HG03025 (cell line): ENCODE data around the gene STK39.

ENCODE experiments used
- ATAC-seq: cut with Tn5 transposase; IDR thresholded peaks from one replicate; pipeline ENCODE4 v1.9.1; 2021; ENCODE audit warnings: mild to moderate bottlenecking, moderate library complexity; ENCODE audit not compliant: unreplicated experiment, low FRiP score

STK39 gene

DNA sequence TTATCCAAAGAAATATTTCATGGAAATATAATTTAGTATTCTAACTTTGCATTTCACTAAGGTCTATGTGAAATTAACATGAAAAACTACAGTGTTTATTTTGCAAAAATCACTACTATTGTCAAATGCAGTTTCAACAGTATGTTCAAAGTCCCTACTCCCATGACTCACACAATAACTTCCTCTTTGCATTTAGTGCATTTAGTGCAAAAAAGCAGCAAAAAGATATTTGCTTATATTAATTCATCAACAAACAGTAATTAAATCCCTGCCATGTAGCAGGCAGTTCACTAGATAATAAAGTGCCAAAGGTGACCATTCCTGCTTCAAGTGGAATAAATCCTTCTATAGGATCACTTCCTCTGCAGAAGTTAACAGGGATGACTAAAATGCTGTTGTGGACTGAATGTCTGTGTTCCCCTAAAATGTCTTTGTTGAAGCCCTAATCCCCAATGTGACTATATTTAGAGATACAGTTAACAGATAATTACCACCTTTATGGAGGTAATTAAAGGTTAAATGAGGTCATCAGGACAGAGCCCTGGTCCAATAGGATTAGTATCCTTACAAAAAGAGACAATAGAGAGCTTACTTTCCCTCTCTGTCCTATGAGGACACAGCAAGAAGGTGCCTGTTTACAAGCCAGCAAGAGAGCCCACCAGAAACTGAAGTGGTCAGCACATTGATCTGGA lies 61.7 kb downstream of the STK39 start:
- ATAC-seq = no peak

DNA sequence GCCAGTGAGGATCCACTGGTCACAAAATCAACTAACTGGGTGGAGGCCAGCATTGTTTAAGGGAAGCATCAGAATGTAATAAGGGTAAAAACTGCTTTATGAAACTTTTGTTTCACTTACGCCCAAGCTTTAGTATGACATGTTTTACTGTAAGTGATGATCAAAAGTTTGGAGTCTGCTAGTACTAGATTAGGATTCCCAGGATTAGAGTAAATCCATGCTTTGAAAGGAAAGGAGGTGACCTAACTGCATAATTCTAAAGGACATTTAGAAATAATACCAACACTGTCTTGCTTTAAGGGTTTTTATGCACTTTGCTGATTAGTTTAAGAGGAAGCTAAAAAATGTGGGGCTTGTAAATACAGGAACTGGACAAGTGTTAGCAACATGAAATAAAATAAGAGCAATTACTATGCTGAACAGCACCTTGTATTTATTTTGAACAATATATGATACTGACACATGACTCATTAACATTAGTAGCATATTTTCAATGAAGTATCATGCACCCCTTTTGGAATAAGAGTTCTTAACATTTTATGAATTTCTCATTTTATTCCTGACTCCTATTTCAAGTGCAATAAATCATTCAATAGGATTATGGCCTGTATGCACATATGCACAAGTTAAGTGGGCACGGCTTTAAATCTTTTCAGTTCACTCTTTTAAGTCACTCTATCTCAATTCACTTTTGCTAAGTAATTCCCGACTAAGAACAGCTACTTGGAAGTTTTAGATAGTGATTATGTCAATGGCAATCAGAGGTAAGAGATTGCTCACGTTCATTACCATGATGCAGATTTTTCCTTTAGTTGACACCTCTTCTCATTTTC lies 62.5 kb downstream of the STK39 start:
- no peak for ATAC-seq

DNA sequence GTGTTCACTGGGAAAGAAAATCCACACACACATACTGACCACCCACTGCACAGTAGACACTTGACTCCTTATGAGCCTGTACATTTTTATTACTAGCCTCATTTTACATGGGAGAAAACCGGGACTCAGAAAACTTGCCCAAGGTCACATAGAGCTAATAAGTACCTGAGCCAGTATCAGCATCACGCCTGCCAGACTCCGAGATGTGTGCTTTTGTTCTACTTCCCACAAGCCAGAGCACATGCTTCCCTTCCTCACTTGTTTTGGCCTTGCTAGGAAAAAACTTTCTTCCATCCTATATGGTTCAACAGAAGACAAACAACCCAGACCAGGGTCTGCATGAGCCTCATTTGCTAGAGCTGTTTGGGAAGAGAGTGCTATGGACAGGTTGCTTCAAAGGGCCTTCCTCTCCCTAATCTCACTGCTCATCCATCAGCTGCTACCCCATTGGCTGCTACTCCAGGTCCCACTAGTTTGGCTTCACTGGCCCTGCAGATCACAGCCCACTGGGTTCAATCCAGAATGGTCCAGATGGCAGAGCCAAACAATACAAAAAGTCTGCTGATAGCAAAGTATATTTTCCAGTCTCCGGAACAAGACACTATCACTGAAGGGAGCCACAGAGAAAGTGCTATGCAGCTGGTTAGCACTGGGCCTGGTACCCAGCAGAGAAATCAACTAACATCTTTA lies 63.9 kb downstream of the STK39 start:
- ATAC-seq = no peak

DNA sequence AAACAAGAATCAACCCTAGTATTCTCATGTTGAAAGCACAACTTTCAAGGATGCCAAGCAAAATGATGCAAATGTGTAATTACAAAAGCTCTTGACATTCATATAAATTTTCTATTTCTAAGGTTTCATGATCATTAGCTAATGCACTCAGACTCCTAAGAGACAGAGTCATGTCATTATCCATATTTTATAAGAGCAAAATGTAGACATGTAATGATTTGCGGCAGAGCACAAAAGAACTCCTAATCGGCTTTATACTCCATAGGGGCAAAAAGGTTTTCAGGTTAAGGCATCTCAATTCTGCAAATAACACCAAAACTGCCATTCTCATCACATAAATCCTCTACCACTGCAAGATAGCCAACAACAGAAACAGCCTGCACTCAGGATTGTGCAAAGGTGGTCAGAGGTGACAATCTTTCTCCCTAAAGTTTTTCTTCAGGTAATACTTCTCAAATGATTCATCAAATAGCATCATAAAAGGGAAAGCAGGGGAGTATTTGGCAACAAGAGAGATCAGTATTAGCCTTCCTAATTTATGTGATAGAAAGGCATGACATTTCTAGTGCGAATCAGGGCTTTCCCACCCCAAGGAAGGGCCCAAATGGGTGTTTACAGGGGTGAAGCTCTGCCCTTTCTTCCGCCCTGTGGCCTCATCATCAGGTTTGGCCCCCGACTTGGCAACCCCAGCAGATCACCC lies 64.7 kb downstream of the STK39 start:
- no peak for ATAC-seq

DNA sequence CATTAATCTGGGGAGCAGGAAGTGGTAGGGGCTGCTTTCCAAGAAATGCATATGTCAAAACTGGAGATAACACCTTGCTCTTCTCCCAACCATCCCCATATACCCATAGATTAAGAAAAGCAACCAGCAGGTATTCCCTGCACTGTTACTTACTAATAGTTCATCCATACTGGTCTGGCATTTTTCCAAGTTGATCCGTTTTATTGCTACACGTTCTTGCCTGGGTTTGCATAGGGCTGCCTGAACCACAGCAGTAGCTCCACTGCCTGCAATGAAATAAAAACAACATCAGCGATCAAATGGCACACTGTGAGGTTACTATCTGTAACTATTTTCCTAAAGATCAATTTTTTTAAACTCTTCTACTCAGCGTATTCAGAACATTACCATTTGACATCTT lies 65.6 kb downstream of the STK39 start:
- no peak for ATAC-seq

DNA sequence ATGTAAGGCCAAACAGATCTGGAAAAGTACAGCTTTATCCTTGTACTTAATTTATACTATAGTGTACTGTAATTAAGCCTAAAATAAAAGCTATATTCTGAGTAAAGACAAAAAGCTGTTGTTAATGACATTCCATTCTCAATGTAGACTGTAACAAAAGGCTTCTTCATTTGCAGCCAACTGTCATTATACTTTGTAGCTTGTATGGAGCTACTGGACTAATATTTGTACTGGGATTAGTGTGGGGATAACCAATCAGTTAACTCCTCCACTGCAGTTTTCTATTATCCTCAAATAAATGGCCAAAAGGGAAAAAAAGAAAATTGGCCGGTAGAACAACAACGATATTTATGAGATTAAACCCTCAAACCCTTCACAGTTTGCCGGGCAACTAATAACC lies 66.5 kb downstream of the STK39 start:
- ATAC-seq = no peak

DNA sequence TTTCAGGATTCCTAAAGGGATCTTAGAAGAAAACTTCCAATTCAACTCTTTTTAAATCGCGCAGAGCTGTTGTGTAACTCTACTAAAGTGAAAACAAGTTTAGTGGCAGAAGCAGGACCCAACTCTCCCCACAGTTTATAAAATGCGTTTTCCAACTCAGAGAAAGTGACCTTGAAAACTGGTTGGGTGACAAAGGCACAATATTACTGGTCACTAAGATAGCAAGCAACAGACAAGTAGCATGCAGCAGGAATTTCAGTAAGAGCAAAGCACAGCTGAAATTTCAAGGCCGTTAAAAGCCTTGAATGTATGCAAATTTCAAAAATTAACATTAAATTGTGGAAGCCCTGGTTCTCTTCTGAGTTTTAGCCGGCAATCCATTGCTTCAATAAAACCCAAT lies 66.9 kb downstream of the STK39 start:
- no peak for ATAC-seq

DNA sequence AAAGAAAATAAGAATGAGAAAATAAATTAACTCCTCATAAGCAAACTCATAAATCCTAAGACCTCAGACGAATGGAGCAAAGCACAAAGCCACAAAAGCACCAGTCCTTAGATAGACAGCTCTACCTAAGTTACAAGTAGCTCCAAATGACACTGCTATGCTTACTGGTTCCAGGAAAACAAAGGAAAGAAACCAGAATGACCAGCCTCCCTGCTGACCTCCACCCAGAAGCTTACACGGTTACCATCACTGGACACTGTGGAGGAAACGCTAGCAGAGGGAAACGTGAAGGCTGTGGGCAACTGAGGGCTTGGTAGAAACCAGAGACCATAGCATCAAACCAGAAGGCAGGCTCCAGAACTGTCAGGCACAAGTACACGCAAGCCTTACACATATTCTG lies 67.8 kb downstream of the STK39 start:
- ATAC-seq = no peak

DNA sequence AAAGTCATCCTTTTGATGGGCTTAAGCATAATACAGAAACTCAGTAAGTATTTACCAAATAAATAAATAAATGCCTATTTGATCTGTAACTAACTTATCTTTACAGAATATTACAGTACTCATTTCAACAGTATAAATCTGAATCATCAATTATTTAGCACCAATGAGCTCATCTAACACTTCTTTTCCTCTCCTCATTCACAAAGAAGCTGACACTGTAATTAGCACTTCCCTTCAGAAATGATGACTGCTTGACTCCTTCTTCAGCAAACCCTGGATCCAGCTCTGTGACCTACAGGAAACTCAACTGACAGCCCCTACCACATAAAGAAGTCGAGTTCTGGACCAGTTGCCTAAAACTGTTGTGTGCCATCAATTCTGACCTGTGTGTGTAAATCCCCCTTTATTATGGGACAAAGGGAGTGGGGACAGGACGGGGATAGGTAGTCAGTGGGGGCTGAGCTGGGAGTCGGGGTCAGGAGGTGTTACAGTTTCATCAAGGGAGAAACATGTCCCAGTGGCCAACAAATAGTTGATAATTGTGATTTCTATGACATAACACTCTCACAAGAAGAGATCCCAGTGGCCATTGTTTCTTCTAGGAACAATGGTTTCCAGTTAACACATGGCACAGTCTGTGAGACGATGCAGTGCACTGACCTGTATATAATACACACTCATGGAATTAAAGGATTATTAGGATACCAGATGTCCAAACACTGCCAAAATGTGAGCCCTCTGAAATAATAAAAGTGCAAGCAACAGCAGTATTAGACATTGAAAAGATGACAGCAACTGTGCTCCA lies 68.7 kb downstream of the STK39 start:
- no peak for ATAC-seq

DNA sequence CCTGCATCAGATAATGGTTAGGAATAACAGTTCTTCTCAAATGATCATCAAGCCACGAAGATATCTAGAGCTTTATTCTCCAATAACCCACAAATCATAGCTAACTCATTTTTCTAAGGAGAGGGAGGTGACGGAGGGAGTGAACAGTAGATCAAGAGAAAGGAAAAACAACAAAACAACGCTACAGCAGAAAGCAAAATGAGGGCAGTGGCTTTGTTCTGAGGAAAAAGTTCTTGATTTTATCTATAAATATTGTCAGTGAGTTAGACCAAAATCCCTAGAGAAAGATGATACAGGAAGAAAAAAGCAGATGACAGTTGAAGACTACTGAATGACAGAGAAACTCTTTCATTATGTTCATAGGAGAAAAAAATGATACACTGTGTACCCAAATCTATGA lies 71.0 kb downstream of the STK39 start:
- no peak for ATAC-seq

DNA sequence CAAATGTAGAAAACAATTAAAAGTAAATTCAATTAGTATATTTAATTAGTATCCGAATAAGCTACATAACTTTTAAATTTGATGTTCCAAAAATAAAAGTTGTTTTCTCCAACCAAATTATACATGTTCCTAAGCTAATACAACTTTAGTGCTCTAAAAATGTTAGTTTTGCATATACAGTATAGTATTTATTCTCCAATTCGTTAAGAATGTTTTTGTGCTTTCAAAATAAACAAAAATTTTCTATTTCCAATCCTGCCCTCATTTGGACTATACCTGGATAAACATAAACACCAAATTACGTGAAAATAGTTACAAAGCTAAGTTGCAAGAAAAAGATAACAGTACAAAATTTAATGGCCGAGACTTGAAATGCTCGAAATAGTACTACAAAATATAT lies 71.9 kb downstream of the STK39 start:
- no peak for ATAC-seq

DNA sequence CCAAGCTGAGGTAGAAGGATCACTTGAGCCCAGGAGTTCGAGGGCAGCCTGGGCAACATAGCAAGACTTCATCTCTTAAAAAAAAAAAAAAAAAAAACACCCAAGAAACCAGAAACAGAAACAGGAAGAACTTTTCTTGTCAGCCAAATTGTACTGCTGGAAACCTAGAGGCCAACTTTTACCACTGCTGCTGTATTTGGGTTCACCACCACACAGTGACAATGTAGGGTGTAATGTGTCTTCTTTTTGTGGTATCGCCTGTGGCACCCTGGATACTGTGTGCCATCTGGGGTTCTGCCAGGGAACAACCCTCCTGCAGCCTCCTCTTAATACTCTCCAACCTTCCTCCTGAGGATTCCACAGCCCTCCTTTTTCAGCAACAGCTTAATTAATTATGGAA lies 72.6 kb downstream of the STK39 start:
- no peak for ATAC-seq

DNA sequence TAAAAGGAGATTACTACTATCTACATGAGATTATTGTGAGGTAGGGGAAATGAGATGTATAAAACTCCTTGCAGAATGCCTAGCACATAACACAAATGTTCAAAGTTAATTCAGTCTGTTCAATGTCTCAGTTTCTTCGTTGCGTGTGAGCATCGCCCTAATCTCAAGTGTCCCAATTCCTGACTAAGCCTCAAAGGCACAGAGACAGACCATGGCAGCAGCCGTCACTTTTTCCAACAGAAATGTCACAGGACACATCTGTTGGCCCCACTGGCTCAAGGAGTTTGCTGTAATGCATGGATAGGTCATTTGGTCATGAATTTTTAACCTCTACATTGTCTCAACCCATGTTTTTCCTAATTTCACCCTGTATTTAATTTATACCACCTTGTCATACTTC lies 75.3 kb downstream of the STK39 start:
- ATAC-seq = no peak

DNA sequence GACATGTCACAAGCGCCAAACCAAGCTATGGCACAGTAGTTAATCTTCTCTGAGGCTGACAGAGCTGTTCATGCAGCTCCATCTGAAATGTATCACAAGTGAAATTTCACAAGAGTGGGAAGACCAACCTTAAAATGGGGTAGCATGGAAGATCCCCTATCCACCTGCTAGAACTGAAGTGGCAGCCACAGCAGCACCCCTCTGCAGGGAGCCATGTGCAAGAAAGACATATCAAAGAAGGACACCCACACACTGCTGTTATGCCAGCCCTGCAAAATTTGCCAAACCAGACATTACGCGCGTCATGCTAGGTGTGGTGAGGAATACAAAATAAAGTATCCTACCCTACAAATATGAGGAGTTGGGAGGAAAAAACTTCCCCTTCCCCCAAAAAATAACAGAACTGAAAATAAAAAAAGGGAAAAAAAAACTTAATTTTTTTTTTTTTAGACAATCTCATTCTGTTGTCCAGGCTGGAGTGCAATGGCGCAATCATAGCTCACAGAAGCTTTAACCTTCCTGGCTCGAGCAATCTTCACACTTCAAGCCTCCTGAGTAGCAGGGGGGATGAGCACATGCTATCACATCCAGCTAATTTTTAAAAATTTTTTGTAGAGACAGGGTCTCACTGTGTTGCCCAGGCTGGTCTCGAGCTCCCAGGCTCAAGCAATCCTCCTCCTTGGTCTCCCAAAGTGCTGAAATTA lies 76.2 kb downstream of the STK39 start:
- no peak for ATAC-seq

DNA sequence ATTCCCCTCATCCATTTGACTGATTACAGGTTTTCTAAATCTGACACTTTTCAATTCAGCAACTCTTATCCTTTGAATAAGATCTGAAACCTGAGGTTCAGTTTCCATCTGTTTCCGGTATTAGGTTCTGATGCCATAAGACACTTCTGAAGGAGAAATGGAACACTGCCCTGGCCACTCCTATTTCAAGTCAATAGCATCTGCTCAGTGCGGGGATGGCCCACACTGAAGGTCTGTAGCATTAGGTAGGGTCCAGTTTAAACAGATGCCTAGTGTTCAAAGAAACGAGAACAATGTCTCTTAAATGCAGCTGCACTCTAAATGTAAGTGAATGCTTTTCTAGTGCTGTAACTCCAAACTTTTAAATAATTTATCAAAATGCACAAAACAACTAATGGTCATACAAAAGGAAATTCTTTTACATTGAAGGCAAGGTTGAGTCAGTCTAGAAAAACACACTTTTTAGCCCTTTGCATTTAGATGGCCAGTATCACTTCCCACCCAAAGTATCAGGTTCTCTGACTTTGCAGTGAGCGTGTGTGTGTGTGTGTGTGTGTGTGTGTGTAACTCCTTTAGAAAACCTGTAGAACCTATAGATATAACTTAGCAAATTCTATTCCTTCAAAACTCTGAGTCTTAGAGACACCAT lies 78.2 kb downstream of the STK39 start:
- ATAC-seq = no peak

DNA sequence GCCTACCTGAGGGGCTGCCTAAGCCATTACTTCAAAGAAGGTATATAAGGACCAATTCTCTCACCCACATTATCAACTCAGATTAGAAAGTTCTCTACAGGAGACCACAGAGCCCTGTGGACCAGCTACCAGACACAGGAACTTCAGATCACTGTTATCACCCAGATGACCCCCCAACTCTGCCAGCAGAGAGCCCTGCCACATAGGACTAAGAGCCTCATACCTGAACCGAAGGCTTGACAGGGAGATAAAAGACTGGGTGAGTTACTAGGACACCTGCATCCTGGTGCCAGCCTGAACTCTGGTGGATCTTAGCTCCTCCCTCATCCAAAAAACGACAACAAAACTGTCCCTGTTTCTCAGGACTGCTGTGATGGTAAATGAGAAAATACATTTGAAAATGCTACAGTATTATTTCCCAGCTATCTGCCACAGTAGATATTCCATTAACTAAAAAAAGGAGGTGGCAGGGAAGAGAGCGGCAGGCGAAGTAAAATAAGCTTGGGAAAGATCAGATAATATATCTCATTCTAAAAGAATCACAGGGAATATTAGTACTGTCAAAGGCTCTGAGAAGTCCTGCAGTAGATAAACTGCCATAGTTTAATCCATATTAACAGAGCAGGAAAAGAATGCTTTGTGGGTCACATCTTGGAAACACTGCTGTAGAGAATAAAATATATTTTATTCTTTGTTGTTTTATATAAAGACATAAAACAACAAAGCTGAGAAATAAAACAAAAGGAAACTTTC lies 79.7 kb downstream of the STK39 start:
- ATAC-seq = no peak

DNA sequence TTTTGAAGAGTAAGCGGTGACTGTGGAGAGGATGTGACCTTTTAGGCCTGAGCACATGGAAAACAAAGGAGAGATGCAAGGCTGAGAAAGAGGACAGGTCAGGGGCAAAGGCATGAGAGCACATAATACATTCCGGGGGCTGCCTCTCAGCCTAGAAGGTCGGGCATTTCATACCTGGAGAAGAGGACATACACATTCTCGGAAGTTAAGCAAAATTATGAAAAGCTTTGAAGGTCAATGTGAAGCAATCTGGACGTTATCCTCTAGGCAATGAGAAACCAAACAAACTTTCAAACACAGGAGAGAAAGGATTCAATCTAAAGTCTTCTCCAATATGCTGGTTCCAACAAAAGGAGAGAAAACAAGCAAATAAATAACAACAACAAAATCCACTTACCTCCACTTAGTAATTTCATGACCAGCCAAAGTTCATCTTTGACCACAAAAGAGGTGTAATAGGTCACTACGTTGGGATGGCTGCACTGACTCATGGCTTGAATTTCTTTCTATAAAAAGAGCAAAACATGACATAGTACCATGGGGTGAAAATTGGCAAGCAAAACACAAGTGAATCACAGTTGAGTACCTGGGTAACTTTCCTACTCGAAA lies 80.4 kb downstream of the STK39 start:
- no peak for ATAC-seq
